ENCODE data around the gene STK11.

- no peak for TF ChIP-seq CTCF (conservative IDR thresholded peaks at IDR 0.05; ENCODE audit: low read depth in 2 of 2)
- no peak for TF ChIP-seq EZH2phosphoT487 (IDR thresholded peaks at IDR 0.05; ENCODE audit: unreplicated experiment)
- TF ChIP-seq REST (IDR thresholded peaks at IDR 0.05; ENCODE audit: unreplicated experiment), result no peak
- no peak for TF ChIP-seq EZH2 (IDR thresholded peaks at IDR 0.05; ENCODE audit: low read depth, unreplicated experiment)
These were observed 49.1 kb downstream of the STK11 start for GRCh38 chr19:1254530-1255185.

Measured in GM23338 (cell line).